GM21717 (cell line): ENCODE data around the gene TPX2.

ENCODE experiments used
- ATAC-seq: cut with Tn5 transposase; IDR thresholded peaks from one replicate; pipeline ENCODE4 v1.9.1; 2021; ENCODE audit warnings: mild to moderate bottlenecking, moderate library complexity; ENCODE audit not compliant: unreplicated experiment

TPX2 gene, protein sequence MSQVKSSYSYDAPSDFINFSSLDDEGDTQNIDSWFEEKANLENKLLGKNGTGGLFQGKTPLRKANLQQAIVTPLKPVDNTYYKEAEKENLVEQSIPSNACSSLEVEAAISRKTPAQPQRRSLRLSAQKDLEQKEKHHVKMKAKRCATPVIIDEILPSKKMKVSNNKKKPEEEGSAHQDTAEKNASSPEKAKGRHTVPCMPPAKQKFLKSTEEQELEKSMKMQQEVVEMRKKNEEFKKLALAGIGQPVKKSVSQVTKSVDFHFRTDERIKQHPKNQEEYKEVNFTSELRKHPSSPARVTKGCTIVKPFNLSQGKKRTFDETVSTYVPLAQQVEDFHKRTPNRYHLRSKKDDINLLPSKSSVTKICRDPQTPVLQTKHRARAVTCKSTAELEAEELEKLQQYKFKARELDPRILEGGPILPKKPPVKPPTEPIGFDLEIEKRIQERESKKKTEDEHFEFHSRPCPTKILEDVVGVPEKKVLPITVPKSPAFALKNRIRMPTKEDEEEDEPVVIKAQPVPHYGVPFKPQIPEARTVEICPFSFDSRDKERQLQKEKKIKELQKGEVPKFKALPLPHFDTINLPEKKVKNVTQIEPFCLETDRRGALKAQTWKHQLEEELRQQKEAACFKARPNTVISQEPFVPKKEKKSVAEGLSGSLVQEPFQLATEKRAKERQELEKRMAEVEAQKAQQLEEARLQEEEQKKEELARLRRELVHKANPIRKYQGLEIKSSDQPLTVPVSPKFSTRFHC

DNA sequence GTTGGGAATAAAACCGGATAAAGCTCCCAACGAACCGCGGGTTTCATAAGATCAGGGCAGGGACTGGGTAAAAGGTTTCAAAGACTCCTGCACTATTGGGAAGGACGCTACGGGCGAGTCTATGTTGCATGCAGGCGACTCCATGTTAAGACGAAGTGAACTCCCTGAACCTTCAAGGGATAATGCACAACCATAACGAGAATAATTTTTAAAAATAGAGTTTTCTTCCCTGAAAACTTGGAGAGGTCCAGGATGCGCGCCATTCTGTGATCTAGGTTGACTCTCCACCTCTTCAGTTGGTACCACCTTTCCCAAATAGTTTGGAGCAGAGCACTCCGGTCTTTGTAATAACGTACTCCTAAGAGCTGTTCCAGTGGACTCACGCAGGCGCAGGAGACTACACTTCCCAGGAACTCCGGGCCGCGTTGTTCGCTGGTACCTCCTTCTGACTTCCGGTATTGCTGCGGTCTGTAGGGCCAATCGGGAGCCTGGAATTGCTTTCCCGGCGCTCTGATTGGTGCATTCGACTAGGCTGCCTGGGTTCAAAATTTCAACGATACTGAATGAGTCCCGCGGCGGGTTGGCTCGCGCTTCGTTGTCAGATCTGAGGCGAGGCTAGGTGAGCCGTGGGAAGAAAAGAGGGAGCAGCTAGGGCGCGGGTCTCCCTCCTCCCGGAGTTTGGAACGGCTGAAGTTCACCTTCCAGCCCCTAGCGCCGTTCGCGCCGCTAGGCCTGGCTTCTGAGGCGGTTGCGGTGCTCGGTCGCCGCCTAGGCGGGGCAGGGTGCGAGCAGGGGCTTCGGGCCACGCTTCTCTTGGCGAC lies at the start of gene TPX2:
TPX2 (plus strand) TSS at position 562 of the 821 bp plus-strand sequence. CDS start 18,187 bp downstream, outside the sequence.
- peak; percentile 94 for ATAC-seq

- ATAC-seq: no peak
Observed at GRCh38 chr20:31690124-31690666, 48.9 kb upstream of the TPX2 start.

- ATAC-seq: no peak
Observed at GRCh38 chr20:31691646-31692275, 47.3 kb upstream of the TPX2 start.

- ATAC-seq: no peak
Observed at GRCh38 chr20:31693402-31693801, 45.7 kb upstream of the TPX2 start.

DNA sequence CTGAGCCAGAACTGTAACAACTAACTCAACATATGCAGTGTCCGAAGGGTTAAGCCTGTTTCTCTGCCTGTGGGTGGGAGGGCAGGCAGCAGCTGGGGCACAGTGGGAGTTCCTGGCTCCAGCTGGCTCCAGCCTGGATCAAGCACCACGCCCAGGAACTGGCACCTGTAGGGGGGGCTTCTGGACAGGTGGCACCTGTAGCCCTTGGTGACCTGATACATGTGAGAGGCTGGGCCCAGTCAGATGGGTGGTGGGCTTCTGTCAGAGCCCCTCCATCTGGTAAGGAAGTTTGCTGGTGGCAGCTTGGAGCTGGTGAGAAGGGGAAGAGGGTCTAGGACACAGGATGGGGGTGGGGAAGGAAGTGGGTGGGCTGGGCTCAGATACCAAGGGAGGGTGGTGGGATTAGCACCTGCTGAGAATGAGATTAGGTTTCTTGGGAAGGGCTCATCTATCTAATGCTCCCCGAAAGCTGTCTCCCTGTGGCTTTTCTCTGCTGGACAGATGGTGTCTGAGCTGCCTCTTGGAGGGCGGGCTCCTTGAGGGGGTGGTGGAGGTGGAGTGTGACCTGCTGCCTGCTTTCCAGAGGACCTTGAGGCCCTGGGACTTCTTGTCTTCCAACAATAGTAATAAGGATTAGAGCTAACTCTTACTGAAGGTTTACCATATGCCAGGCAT lies 45.0 kb upstream of the TPX2 start:
- no peak for ATAC-seq

DNA sequence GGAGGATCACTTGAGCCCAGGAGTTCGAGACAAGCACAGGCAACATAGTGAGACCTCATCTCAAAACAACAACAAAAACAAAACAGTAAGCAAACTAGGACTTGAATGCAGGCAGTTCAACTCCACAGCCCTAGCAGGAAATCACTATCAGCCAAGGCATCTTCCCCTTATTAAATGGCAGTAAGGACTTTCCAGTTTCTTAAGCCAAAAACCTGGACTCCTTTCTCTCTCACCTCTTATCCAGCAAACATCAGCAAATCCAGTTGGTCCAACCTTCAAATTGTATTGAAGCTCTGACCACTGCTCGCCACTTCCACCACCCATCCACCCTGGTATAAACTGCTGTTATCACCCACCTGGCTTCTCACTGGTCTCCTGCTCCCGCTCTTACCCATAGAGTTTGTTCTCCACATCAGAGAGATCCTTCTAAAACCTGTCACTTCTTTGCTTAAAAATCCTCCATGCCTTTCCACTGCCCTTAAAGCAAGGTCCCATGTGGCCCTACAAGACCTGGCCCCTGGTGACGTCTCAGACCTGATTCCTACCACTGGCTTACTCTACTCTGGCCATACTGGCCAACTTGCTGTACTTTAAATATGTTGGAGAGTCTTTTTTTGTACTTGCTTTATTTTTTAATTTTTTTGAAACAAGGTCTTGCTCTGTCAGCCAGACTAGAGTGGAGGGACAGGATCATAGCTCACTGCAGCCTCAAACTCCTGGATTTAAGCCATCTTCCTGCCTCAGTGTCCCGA lies 44.1 kb upstream of the TPX2 start:
- no peak for ATAC-seq

- ATAC-seq: no peak
Observed at GRCh38 chr20:31695849-31696804, 43.0 kb upstream of the TPX2 start.

- ATAC-seq: no peak
Observed at GRCh38 chr20:31698243-31698802, 40.8 kb upstream of the TPX2 start.

- peak; percentile 93 for ATAC-seq
Observed at GRCh38 chr20:31698803-31699718, 40.0 kb upstream of the TPX2 start.

GRCh38 chr20:31699801-31700728 lies 39.0 kb upstream of the TPX2 start:
- no peak for ATAC-seq

- no peak for ATAC-seq
Observed at GRCh38 chr20:31700747-31701146, 38.3 kb upstream of the TPX2 start.

DNA sequence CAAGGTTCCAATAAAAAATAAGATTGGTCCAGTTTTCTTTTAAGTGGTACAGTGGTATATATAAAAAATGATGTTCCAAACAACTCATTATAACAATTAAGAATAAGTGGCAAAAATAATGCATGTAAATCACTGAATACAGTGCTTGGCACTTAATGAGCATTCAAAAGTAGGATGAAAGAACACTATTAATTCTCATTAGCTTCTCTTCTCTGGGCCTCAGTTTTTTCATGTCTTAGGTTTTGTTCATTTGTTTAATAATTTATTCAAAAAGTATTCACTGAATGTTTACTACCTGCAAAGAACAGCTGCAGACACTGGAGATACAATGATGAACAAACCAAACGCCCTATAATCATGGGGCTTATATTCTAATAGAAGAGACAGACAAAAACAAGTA lies 37.5 kb upstream of the TPX2 start:
- ATAC-seq: no peak

GRCh38 chr20:31704225-31705119 lies 34.6 kb upstream of the TPX2 start:
- ATAC-seq: no peak

DNA sequence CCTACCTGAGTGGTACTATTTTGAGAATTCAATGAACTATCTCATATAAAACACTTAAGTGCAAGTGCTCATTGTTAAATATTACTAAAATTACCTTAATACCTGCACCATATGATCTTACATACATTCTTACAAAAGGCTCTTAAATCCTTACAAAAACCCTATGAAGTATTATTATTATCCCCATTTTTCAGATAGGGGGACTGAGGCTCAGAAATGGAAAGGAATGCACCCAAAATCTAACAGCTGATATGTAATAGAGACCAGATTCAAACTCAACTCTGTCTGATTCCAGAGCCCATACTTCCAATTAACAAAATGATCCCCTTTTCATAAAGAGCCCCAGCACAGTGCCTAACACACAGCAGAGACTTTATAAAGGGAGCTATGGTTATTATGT lies 33.9 kb upstream of the TPX2 start:
- ATAC-seq: no peak
